NCI-H146 (cell line): ENCODE results near the gene FOXD4.
"Not testable (repeated sequence)": the region's sequence is repeated elsewhere in the genome, so short reads cannot be mapped to it uniquely, and the experiment has no call there.

Source experiments
- DNase-seq: peaks from one replicate; lab custom pipeline; 2025; lab: John Stamatoyannopoulos, UW

FOXD4 gene

GRCh38 chr9:93909-94308 is 24.3 kb downstream of the FOXD4 start:
- DNase-seq: not testable (repeated sequence)

DNA sequence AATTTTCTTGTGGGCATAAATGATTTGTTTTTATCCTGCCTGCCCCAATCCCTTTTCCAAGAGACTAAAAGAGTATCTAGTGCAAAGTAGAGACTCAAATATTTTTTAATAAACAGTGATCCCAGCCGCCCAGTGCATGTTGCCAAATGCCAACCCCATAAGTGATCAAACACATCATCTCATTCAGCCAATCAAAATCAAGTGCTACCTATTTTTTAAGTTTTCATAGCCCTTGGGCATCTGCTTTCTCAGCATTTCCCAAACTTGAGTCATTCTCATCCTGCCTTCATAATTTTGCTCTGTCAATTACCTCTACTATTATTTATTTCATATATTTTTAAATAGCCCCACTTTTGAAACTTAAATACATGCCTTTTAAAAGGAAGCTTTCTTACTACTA is 27.4 kb downstream of the FOXD4 start:
- not testable (repeated sequence) for DNase-seq

- DNase-seq: not testable (repeated sequence)
These were observed 29.7 kb downstream of the FOXD4 start for GRCh38 chr9:88396-89037.

DNA sequence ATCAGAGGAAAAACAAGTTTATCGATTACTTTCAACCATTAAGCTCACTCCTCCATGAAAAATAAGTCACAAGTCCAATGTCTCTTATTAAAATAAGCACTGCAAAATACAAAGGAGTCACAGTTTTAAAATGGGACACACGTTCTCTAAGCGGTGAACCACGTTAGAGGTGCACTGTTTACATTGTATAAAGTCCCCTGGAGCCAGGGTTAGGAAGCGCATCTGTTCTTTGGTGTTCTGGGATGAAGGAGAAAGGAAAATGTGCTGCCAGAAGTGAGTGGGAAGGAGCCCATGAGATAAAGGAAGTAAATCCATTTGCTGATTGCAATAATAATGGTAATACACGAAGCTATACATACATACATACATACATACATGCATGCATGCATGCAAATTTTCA is 30.4 kb downstream of the FOXD4 start:
- DNase-seq: not testable (repeated sequence)

GRCh38 chr9:87105-87504 is 31.1 kb downstream of the FOXD4 start:
- not testable (repeated sequence) for DNase-seq

DNA sequence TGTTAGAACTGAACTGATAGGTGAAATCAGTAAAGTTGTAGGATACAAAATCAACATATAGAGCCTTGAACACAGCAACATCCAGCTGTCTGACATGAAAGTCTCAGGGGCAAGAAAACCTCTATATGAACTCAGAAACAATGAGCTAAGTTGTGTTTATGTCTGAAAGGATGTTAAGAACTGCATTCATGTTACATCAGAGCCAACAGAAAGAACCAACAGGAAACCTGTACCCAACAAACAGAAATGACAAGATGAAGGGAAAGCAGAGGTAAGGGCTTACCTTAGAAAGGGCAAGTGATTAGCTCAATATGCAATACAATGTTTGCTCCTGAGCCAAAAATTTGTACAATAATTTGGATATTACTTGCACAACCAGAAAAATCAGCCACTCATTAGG is 31.5 kb downstream of the FOXD4 start:
- not testable (repeated sequence) for DNase-seq

GRCh38 chr9:82932-83689 is 35.1 kb downstream of the FOXD4 start:
- DNase-seq: not testable (repeated sequence)

GRCh38 chr9:78333-78732 is 39.9 kb downstream of the FOXD4 start:
- DNase-seq: not testable (repeated sequence)

- not testable (repeated sequence) for DNase-seq
These were observed 41.8 kb downstream of the FOXD4 start for GRCh38 chr9:76389-76788.

DNA sequence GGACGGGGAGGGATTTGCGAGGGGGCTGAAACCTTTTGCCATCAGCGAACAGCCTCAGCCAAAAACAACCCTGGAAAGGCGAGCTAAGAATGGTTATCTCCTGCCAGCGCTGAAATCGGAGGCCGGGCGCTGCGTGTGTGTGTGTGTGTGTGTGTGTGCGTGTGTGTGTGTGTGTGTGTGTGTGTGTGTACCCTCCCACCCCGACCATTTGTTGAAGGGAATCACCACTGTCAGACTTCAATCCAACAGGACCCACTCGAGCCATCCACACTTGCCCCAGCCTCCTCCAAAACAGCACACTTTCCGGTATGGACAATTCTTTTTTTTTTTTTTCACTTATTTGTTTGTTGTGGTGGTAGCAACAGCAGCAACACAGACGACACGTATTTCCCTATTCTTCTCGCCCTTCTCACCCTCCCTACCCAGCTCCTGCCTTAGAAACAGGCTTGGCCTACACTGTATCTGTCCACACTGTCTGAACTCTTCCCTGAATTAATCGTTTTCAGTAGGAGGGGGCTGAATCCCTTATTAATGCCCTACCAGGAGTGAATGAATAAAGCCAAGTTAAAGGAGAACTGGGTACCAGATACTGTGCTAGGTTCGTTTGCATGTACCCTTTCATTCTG is 44.2 kb downstream of the FOXD4 start:
- not testable (repeated sequence) for DNase-seq

DNA sequence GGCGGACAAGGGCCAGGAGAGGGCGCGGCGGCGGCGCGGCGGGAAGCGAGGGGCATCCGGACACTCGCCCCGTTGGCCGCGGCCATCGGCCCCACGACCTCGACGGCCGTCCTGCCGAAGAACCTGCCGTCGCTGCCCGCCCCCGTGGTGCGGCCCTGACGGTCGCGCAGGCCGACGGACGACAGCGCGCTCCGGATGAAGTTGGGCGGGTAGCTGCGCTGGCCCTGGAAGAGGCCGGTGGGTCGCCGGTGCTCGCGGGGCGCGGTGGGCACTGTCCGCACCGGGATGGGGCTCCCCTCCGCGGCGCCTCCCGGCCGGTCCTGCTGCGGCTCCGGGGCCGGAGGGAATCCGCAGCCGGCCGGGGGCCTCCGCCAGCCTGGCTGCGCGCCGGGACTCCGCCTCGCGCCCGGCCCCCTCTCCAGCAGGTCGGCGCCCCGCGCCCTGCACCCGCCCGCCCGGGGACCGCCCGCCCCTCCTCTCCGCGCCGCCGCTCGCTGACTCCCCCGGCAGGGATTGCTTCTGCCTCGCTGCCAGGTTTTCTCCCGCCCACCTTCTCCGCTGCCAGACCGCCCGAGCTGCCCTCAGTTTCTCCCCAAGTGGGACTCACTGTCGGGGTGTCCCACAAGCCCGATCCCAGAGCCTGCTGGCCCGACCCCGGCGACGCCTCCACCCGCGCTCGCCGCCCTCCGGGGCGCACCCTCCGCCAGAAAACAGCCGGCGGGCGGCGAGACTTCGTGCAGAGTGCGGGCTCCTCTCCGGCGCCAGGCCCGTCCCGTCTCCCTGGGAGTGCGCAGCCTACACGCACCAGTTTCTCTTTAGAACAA is 44.9 kb downstream of the FOXD4 start:
- DNase-seq: not testable (repeated sequence)
